Measurements from ENCODE around the gene DMRTB1. TPM values are rescaled to one million over a fixed set of nuclear protein-coding genes. Genes with fewer than 3 reads are reported as not detected.

Gene DMRTB1
- total and polyA plus RNA-seq, 10 donors = not detected

- no peak overlapping the region for H3K4me3 ChIP-seq
- no peaks in the 10 kb centered on the region for H3K36me3 ChIP-seq
- H3K4me1 ChIP-seq = peaks cover 0 to 28% (median 3%) of the 10 kb centered on the region in 6 donors
- intact Hi-C loops (cut with DNase I; ENCODE audit: low total_unique reads) = no loop called here
- H3K27me3 ChIP-seq (replicated peaks in 1 of 7) = peaks cover 0 to 9% (median 0%) of the 10 kb centered on the region in 7 donors
- peak overlapping the region in 4 of 8 donors; percentile 61 to 83 (median 77) for H3K27ac ChIP-seq
- H3K9me3 ChIP-seq = no peaks in the 10 kb centered on the region
- 81 to 97% (median 95%) methylated on average over 4 of the region's 4 CpGs for WGBS, 5 donors
- no peak for DNase-seq
- TF ChIP-seq CTCF (IDR thresholded peaks at IDR 0.05 in 8 of 11, conservative IDR thresholded peaks at IDR 0.05 in 3 of 11) (no peak), POLR2AphosphoS5 (IDR thresholded peaks at IDR 0.05) (no peak), POLR2A (IDR thresholded peaks at IDR 0.05) (no peak)
Observed at GRCh38 chr1:53414632-53415031, 44.6 kb upstream of the DMRTB1 start.

GRCh38 chr1:53415432-53415831 is 43.8 kb upstream of the DMRTB1 start:
- Histone ChIP-seq H3K4me1 (peaks cover 0 to 26% (median 3%) of the 10 kb centered on the region in 6 donors), H3K9me3 (no peaks in the 10 kb centered on the region), H3K27me3 (replicated peaks in 1 of 7) (peaks cover 0 to 8% (median 0%) of the 10 kb centered on the region in 7 donors), H3K27ac (peak overlapping the region in 1 of 8 donors; percentile 83), H3K4me3 (no peak overlapping the region), H3K36me3 (no peaks in the 10 kb centered on the region)
- no peak for DNase-seq
- intact Hi-C loops (cut with DNase I; ENCODE audit: low total_unique reads) = no loop called here
- no peak for TF ChIP-seq POLR2A (IDR thresholded peaks at IDR 0.05)
- no peak for TF ChIP-seq POLR2AphosphoS5 (IDR thresholded peaks at IDR 0.05)
- no peak for TF ChIP-seq CTCF (IDR thresholded peaks at IDR 0.05 in 8 of 11, conservative IDR thresholded peaks at IDR 0.05 in 3 of 11)
- WGBS, 5 donors = 92 to 97% (median 93%) methylated on average over 12 of the region's 12 CpGs

- no peak for TF ChIP-seq POLR2A (IDR thresholded peaks at IDR 0.05)
- TF ChIP-seq CTCF (IDR thresholded peaks at IDR 0.05 in 8 of 11, conservative IDR thresholded peaks at IDR 0.05 in 3 of 11) = no peak
- no peak for TF ChIP-seq POLR2AphosphoS5 (IDR thresholded peaks at IDR 0.05)
Observed at GRCh38 chr1:53416269-53416813, 42.9 kb upstream of the DMRTB1 start.

GRCh38 chr1:53417074-53417511 is 42.1 kb upstream of the DMRTB1 start:
- Histone ChIP-seq H3K27ac (no peak overlapping the region), H3K36me3 (no peaks in the 10 kb centered on the region), H3K9me3 (peaks cover 0 to 11% (median 6%) of the 10 kb centered on the region in 8 donors), H3K4me1 (peaks cover 0 to 25% (median 3%) of the 10 kb centered on the region in 6 donors), H3K27me3 (replicated peaks in 1 of 7) (peaks cover 0 to 18% (median 0%) of the 10 kb centered on the region in 7 donors), H3K4me3 (no peak overlapping the region)
- DNase-seq = no peak
- TF ChIP-seq CTCF (IDR thresholded peaks at IDR 0.05 in 8 of 11, conservative IDR thresholded peaks at IDR 0.05 in 3 of 11) = no peak
- TF ChIP-seq POLR2AphosphoS5 (IDR thresholded peaks at IDR 0.05) = no peak
- no peak for TF ChIP-seq POLR2A (IDR thresholded peaks at IDR 0.05)
- WGBS, 5 donors = 38 to 67% (median 46%) methylated on average over 9 of the region's 9 CpGs
- intact Hi-C loops (cut with DNase I; ENCODE audit: low total_unique reads) = no loop called here

More at GRCh38 chr1:53416269-53416813, 42.9 kb upstream of the DMRTB1 start:
- H3K4me1 ChIP-seq = peaks cover 0 to 26% (median 3%) of the 10 kb centered on the region in 6 donors
- H3K36me3 ChIP-seq = no peaks in the 10 kb centered on the region
- DNase-seq = no peak
- peaks cover 0 to 6% (median 3%) of the 10 kb centered on the region in 8 donors for H3K9me3 ChIP-seq
- H3K27ac ChIP-seq = no peak overlapping the region
- 81 to 88% (median 84%) methylated on average over 4 of the region's 4 CpGs for WGBS, 5 donors
- H3K27me3 ChIP-seq (replicated peaks in 1 of 7) = peaks cover 0 to 14% (median 0%) of the 10 kb centered on the region in 7 donors
- no peak overlapping the region for H3K4me3 ChIP-seq
- intact Hi-C loops (cut with DNase I; ENCODE audit: low total_unique reads) = no loop called here
